Cortex of kidney (tissue), 1 donor: ENCODE data around the gene SMCR8.
A peak's percentile ranks its signal among the peaks of the same experiment; 100 is the strongest.
"Not testable (repeated sequence)": the region's sequence is repeated elsewhere in the genome, so short reads cannot be mapped to it uniquely, and the experiment has no call there.

ENCODE experiments used
- DNase-seq: peaks from one replicate; lab custom pipeline; 2025; lab: John Stamatoyannopoulos, UW

SMCR8 gene

GRCh38 chr17:18314731-18315561 is at the start of gene SMCR8, which contains the start of gene TOP3A:
SMCR8 (plus strand) TSS chr17:18315293; CDS start chr17:18315790, 497 bp downstream.
TOP3A (minus strand) TSS chr17:18314994; CDS start chr17:18314778, 216 bp downstream.
- peak; percentile 52 for DNase-seq

- DNase-seq = no peak
Measured at GRCh38 chr17:18267366-18267765, 47.7 kb upstream of the SMCR8 start.

GRCh38 chr17:18267927-18268711 is 47.0 kb upstream of the SMCR8 start:
- DNase-seq = no peak

GRCh38 chr17:18270046-18270931 is 44.8 kb upstream of the SMCR8 start:
- no peak for DNase-seq

- DNase-seq = no peak
Measured at GRCh38 chr17:18277076-18277475, 38.0 kb upstream of the SMCR8 start.

- DNase-seq = no peak
Measured at GRCh38 chr17:18278867-18279266, 36.2 kb upstream of the SMCR8 start.

- no peak for DNase-seq
Measured at GRCh38 chr17:18280249-18280648, 34.8 kb upstream of the SMCR8 start.

- DNase-seq = no peak
Measured at GRCh38 chr17:18280766-18281371, 34.2 kb upstream of the SMCR8 start.

GRCh38 chr17:18281788-18282187 is 33.3 kb upstream of the SMCR8 start:
- no peak for DNase-seq

- no peak for DNase-seq
Measured at GRCh38 chr17:18285296-18285695, 29.8 kb upstream of the SMCR8 start.

- DNase-seq = no peak
Measured at GRCh38 chr17:18291718-18292540, 23.2 kb upstream of the SMCR8 start.

- not testable (repeated sequence) for DNase-seq
Measured at GRCh38 chr17:18298061-18298460, 17.0 kb upstream of the SMCR8 start.

GRCh38 chr17:18300725-18301480 is 14.2 kb upstream of the SMCR8 start:
- no peak for DNase-seq

GRCh38 chr17:18303206-18303605 is 11.9 kb upstream of the SMCR8 start:
- DNase-seq = not testable (repeated sequence)

- no peak for DNase-seq
Measured at GRCh38 chr17:18309202-18309601, 5.9 kb upstream of the SMCR8 start.

GRCh38 chr17:18314059-18314730 is 898 bp upstream of the SMCR8 start:
- no peak for DNase-seq

- no peak for DNase-seq
Measured at GRCh38 chr17:18315562-18315922, 449 bp downstream of the SMCR8 start.

GRCh38 chr17:18315961-18316360 is 868 bp downstream of the SMCR8 start:
- DNase-seq = no peak

GRCh38 chr17:18318117-18318516 is 3.0 kb downstream of the SMCR8 start:
- DNase-seq = no peak
